DMS79 treated with DMSO at 0.1 percent for 48 hours (cell line): ENCODE results near the gene F10.
A peak's percentile ranks its signal among the peaks of the same experiment; 100 is the strongest.

ENCODE experiments used
- DNase-seq: peaks from one replicate; lab custom pipeline; 2025; lab: John Stamatoyannopoulos, UW

The F10 gene

GRCh38 chr13:113086991-113087922, 35.3 kb upstream of the F10 start:
- DNase-seq = peak; percentile 29

- no peak for DNase-seq
These were observed 34.5 kb upstream of the F10 start for GRCh38 chr13:113087923-113088690.

GRCh38 chr13:113088691-113089020, 33.9 kb upstream of the F10 start:
- DNase-seq = no peak

GRCh38 chr13:113089693-113090414, 32.7 kb upstream of the F10 start:
- DNase-seq = no peak

- DNase-seq = no peak
These were observed 32.2 kb upstream of the F10 start for GRCh38 chr13:113090415-113090770.

GRCh38 chr13:113090806-113091205, 31.8 kb upstream of the F10 start:
- no peak for DNase-seq

- no peak for DNase-seq
These were observed 31.3 kb upstream of the F10 start for GRCh38 chr13:113091211-113091771.

- no peak for DNase-seq
These were observed 30.5 kb upstream of the F10 start for GRCh38 chr13:113091891-113092775.

GRCh38 chr13:113092776-113093579, 29.6 kb upstream of the F10 start:
- DNase-seq = no peak

GRCh38 chr13:113093580-113094409, 28.8 kb upstream of the F10 start:
- DNase-seq = no peak

GRCh38 chr13:113094410-113094800, 28.2 kb upstream of the F10 start:
- no peak for DNase-seq

GRCh38 chr13:113095146-113096051, 27.2 kb upstream of the F10 start:
- no peak for DNase-seq

GRCh38 chr13:113096052-113096744, 26.4 kb upstream of the F10 start:
- DNase-seq = no peak

- DNase-seq = no peak
These were observed 25.8 kb upstream of the F10 start for GRCh38 chr13:113096745-113097305.

GRCh38 chr13:113097651-113098050, 24.9 kb upstream of the F10 start:
- no peak for DNase-seq

- no peak for DNase-seq
These were observed 24.4 kb upstream of the F10 start for GRCh38 chr13:113098162-113098732.

- no peak for DNase-seq
These were observed 23.5 kb upstream of the F10 start for GRCh38 chr13:113099142-113099541.
